ENCODE measurements around the gene TMEM134.

Gene TMEM134

GRCh38 chr11:67433536-67434394 lies 35.3 kb downstream of the TMEM134 start:
- in situ Hi-C loops (cut with MboI; ENCODE audit: low pct_unique_long_range_greater_than_20kb, low sequenced_read_pairs, unreplicated experiment), result no loop called here
- DNase-seq (ENCODE audit: low spot score), result no peak
- no peak for TF ChIP-seq CTCF (IDR thresholded peaks at IDR 0.05; ENCODE audit: extremely low read depth, insufficient read depth, missing control alignments)

- TF ChIP-seq CTCF (IDR thresholded peaks at IDR 0.05; ENCODE audit: extremely low read depth, insufficient read depth, missing control alignments), result no peak
- in situ Hi-C loops (cut with MboI; ENCODE audit: low pct_unique_long_range_greater_than_20kb, low sequenced_read_pairs, unreplicated experiment), result no loop called here
- no peak for DNase-seq (ENCODE audit: low spot score)
Observed at GRCh38 chr11:67432655-67433349, 36.2 kb downstream of the TMEM134 start.

- no peak for TF ChIP-seq CTCF (IDR thresholded peaks at IDR 0.05; ENCODE audit: extremely low read depth, insufficient read depth, missing control alignments)
- DNase-seq (ENCODE audit: low spot score), result no peak
- in situ Hi-C loops (cut with MboI; ENCODE audit: low pct_unique_long_range_greater_than_20kb, low sequenced_read_pairs, unreplicated experiment), result no loop called here
Observed at GRCh38 chr11:67431346-67432249, 37.5 kb downstream of the TMEM134 start.

GRCh38 chr11:67429722-67430121 lies 39.3 kb downstream of the TMEM134 start:
- TF ChIP-seq CTCF (IDR thresholded peaks at IDR 0.05; ENCODE audit: extremely low read depth, insufficient read depth, missing control alignments), result no peak
- DNase-seq (ENCODE audit: low spot score), result no peak
- in situ Hi-C loops (cut with MboI; ENCODE audit: low pct_unique_long_range_greater_than_20kb, low sequenced_read_pairs, unreplicated experiment), result no loop called here

- in situ Hi-C loops (cut with MboI; ENCODE audit: low pct_unique_long_range_greater_than_20kb, low sequenced_read_pairs, unreplicated experiment), result no loop called here
- TF ChIP-seq CTCF (IDR thresholded peaks at IDR 0.05; ENCODE audit: extremely low read depth, insufficient read depth, missing control alignments), result no peak
- no peak for DNase-seq (ENCODE audit: low spot score)
Observed at GRCh38 chr11:67429038-67429668, 39.9 kb downstream of the TMEM134 start.
